ENCODE data around the gene NRL.

The NRL gene

GRCh38 chr14:24103451-24103850 lies 11.3 kb downstream of the NRL start:
- TF ChIP-seq CTCF (IDR thresholded peaks at IDR 0.05; ENCODE audit: low read depth, low read length), result no peak
- no peak overlapping the region for H3K4me3 ChIP-seq (ENCODE audit: low read depth, low read length)

GRCh38 chr14:24102357-24103048 lies 12.2 kb downstream of the NRL start:
- TF ChIP-seq CTCF (IDR thresholded peaks at IDR 0.05; ENCODE audit: low read depth, low read length), result no peak

GRCh38 chr14:24100982-24101494 lies 13.7 kb downstream of the NRL start:
- no peak overlapping the region for H3K4me3 ChIP-seq (ENCODE audit: low read depth, low read length)
- TF ChIP-seq CTCF (IDR thresholded peaks at IDR 0.05; ENCODE audit: low read depth, low read length), result no peak

More at GRCh38 chr14:24102357-24103048, 12.2 kb downstream of the NRL start:
- no peak overlapping the region for H3K4me3 ChIP-seq (ENCODE audit: low read depth, low read length)

GRCh38 chr14:24100197-24100981 lies 14.4 kb downstream of the NRL start:
- H3K4me3 ChIP-seq (ENCODE audit: low read depth, low read length), result no peak overlapping the region
- no peak for TF ChIP-seq CTCF (IDR thresholded peaks at IDR 0.05; ENCODE audit: low read depth, low read length)

- TF ChIP-seq CTCF (IDR thresholded peaks at IDR 0.05; ENCODE audit: low read depth, low read length), result no peak
Observed at GRCh38 chr14:24098927-24099813, 15.6 kb downstream of the NRL start.

GRCh38 chr14:24098229-24098926 lies 16.4 kb downstream of the NRL start:
- H3K4me3 ChIP-seq (ENCODE audit: low read depth, low read length), result no peak overlapping the region
- TF ChIP-seq CTCF (IDR thresholded peaks at IDR 0.05; ENCODE audit: low read depth, low read length), result no peak

More at GRCh38 chr14:24098927-24099813, 15.6 kb downstream of the NRL start:
- no peak overlapping the region for H3K4me3 ChIP-seq (ENCODE audit: low read depth, low read length)

All from WI38 (cell line).